GM19193 (cell line): ENCODE measurements around the gene C4orf36.

Experiments used
- POLR2A ChIP-seq: IDR thresholded peaks from 4 replicates; pipeline ENCODE4 v1.6.1; 2011; ENCODE audit not compliant: insufficient read depth, insufficient read length; ENCODE audit errors: extremely low read depth

Gene C4orf36

DNA sequence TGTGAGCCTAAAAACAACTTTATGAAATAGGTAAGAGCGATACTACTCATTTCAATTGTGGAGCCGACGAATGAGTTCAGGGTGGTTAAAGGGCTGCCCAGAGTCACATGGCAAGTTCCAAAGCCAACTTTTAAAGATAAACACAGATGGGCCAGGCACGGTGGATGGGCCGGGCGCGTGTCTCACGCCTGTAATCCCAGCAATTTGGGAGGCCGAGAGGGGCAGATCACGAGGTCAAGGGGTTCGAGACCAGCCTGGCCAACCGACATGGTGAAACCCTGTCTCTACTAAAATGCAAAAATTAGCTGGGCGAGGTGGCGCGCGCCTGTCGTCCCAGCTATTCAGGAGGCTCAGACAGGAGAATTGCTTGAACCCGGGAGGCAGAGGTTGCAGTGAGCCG lies 914 bp upstream of the C4orf36 start:
- no peak for TF ChIP-seq POLR2A

GRCh38 chr4:86892636-86892960 lies 376 bp upstream of the C4orf36 start:
- no peak for TF ChIP-seq POLR2A

GRCh38 chr4:86890790-86891189 lies 1.4 kb downstream of the C4orf36 start:
- TF ChIP-seq POLR2A, result no peak

GRCh38 chr4:86879641-86880040 lies 12.6 kb downstream of the C4orf36 start:
- no peak for TF ChIP-seq POLR2A

DNA sequence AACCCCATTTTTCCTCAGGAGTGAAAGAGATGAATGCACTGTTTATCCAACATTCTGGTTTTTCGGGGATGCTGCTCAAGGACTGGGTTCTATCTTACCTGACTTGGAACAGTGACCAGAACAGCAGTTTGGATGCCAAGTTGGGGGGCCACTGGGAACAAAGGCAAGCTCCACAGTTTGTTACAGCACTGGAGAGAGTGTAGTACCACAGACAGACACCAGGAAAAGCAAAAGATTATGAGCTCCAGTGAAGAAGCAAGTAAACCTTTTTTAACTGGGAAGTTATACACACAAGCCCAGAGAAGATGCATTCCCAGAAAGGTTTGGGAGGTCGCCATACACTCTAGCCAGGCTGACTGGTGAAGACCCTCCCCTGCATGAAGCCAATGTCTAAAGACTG lies 13.6 kb downstream of the C4orf36 start:
- TF ChIP-seq POLR2A, result no peak

DNA sequence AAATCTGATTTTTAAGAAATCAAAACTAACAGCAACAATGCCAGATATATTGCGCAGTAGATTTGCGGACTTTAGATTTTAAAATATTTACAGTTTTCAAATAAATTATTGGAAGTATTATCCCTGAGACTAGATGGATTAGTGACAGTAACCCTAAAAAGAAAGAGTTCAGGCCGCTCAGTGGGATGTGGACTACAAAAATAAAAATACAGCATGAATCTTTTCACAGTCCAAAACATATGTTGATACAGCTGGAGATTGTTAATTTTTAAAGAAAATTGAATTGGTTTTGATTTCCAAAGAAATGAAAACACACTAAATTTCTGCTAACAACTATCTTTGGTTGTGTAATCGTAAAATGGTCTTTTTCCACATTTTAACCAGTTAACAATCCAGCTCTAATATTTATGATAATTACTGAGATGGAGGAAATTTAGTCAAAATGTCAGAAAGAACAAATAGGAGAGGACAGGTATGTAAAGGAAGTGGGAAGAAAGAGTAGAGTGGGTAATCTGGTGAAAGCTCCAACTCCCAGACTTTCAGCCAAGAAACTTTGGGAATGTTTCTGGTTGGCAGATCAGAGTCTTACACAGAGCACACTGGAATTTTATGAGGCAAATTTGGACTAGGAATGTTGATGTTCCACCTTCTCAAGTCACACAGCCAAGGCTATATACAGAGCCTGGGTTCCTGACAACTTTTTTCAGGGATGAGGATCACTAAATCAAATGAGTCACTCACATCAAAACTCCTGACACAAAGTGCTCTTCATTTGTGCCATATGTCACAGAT lies 15.1 kb downstream of the C4orf36 start:
- TF ChIP-seq POLR2A, result no peak

DNA sequence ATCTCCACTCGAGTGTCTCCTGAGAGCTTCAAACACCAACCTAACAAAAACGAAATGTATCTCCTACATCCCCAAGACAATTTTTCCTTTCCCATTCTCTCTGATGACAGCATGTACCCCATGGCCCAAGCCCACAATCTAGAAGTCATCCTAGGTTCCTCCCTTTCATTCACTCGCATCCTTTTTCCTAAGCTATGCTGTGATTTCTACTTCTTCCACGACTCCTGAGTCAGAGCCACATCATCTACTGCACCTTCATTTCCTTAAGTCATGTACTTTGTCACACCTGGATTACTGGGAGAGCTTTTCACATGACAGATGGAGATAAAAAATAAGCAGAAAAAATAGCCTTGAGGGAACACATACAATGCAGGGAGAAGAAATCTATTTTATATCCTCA lies 20.1 kb downstream of the C4orf36 start:
- TF ChIP-seq POLR2A, result no peak

GRCh38 chr4:86870442-86871069 lies 21.7 kb downstream of the C4orf36 start:
- TF ChIP-seq POLR2A, result no peak

- no peak for TF ChIP-seq POLR2A
Observed at GRCh38 chr4:86857341-86858052, 34.7 kb downstream of the C4orf36 start.

- TF ChIP-seq POLR2A, result no peak
Observed at GRCh38 chr4:86856896-86857295, 35.3 kb downstream of the C4orf36 start.

DNA sequence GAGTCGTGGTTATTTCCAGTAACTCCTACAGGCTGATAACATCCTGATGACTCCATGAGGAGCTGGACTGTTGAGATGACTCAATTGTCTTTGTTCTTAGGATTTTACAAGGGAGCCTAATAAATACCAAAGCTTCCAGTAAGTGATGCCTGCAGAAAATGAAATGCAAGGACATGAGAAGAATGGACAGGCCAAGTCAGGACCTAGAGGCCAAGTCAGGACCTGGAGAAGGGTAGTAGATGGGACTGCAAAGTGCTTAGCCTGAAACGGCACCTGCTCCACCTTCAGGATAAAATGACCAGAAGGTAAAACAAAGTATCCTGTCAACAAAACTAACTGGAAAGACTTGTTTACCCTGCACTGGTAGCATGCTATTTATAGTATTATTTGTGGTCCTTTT lies 36.6 kb downstream of the C4orf36 start:
- TF ChIP-seq POLR2A, result no peak

DNA sequence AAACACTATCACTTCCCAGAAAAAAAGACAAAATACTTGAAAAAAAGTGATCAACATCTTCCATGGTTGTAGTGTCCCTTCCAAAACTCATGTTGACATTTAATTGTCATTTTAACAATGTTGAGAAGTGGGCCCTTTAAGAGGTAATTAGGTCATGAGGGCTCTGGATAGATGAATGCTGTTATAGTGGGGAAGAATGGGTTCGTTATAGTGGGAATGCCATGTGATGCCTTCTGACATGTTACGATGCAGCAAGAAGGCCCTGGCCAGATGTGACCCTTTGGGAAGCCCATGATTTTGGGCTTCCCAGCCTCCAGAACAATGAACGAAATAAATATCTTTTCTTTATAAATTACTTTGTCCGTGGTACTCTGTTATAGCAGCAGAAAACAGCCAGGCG lies 39.0 kb downstream of the C4orf36 start:
- no peak for TF ChIP-seq POLR2A

- TF ChIP-seq POLR2A, result no peak
Observed at GRCh38 chr4:86848732-86849619, 43.2 kb downstream of the C4orf36 start, which contains the start of gene SLC10A6. Gene SLC10A6 (minus strand): TSS chr4:86849384. CDS start chr4:86849115, 269 bp downstream.

GRCh38 chr4:86848136-86848535 lies 44.1 kb downstream of the C4orf36 start:
- TF ChIP-seq POLR2A, result no peak

GRCh38 chr4:86847571-86847970 lies 44.7 kb downstream of the C4orf36 start:
- no peak for TF ChIP-seq POLR2A
